HepG2 (cell line): ENCODE results near the gene GTF3A. TPM values are rescaled to one million over a fixed set of nuclear protein-coding genes. Genes with fewer than 3 reads are reported as not detected.

Experiments
- BATF2 ChIP-seq: sonication (generic); formaldehyde crosslinking; IDR thresholded peaks from 2 replicates; pipeline ENCODE4 v1.8.0; 2022; ENCODE audit warnings: mild to moderate bottlenecking, missing genetic modification reagents, moderate library complexity
- CERS6 ChIP-seq: sonication (generic); formaldehyde crosslinking; IDR thresholded peaks from 2 replicates; pipeline ENCODE4 v1.5.0; 2020; ENCODE audit warnings: missing genetic modification reagents
- E2F1 ChIP-seq: sonication (generic); formaldehyde crosslinking; IDR thresholded peaks from 2 replicates; pipeline ENCODE4 v1.5.0; 2020; ENCODE audit warnings: missing genetic modification reagents
- ELK4 ChIP-seq: sonication (generic); formaldehyde crosslinking; IDR thresholded peaks from 2 replicates; pipeline ENCODE4 v1.9.0; 2021; ENCODE audit warnings: missing genetic modification reagents, borderline replicate concordance
- ETV5 ChIP-seq: IDR thresholded peaks from 2 replicates; pipeline ENCODE4 v1.6.1; 2018; ENCODE audit warnings: missing biosample characterization, missing genetic modification reagents, inconsistent platforms, borderline replicate concordance
- FOXC1 ChIP-seq: sonication (generic); formaldehyde crosslinking; IDR thresholded peaks from 2 replicates; pipeline ENCODE4 v1.8.0; 2022; ENCODE audit warnings: mild to moderate bottlenecking, missing genetic modification reagents, borderline replicate concordance
- JUN ChIP-seq: sonication (generic); formaldehyde crosslinking; IDR thresholded peaks from 2 replicates; pipeline ENCODE4 v1.4.0; 2020; ENCODE audit warnings: mild to moderate bottlenecking, missing genetic modification reagents
- KLF11 ChIP-seq: IDR thresholded peaks from 2 replicates; pipeline ENCODE4 v1.6.1; 2016; ENCODE audit warnings: missing compliant biosample characterization
- MAF1 ChIP-seq: sonication (generic); formaldehyde crosslinking; IDR thresholded peaks from 2 replicates; pipeline ENCODE4 v1.5.0; 2020; ENCODE audit warnings: missing genetic modification reagents, borderline replicate concordance
- MAZ ChIP-seq, 2 experiments: sonication (generic) in 1 of 2; formaldehyde crosslinking in 1 of 2; IDR thresholded peaks; 2 replicates each; pipeline versions ENCODE4 v1.5.0 to v1.6.1; 2012 to 2020; ENCODE audit warnings: low read depth in 2 of 2, mild to moderate bottlenecking in 2 of 2, borderline replicate concordance in 1 of 2, improper control_type of control experiment in 1 of 2, low read length in 1 of 2, missing genetic modification reagents in 1 of 2, moderate library complexity in 1 of 2
- MXD4 ChIP-seq: IDR thresholded peaks from 2 replicates; pipeline ENCODE4 v1.6.1; 2016; ENCODE audit warnings: mild to moderate bottlenecking, missing biosample characterization, missing genetic modification reagents
- PATZ1 ChIP-seq: sonication (generic); formaldehyde crosslinking; IDR thresholded peaks from 2 replicates; pipeline ENCODE4 v1.4.0; 2020; ENCODE audit warnings: missing genetic modification reagents
- RFXAP ChIP-seq: sonication (generic); formaldehyde crosslinking; IDR thresholded peaks from 2 replicates; pipeline ENCODE4 v1.4.0; 2020; ENCODE audit warnings: missing genetic modification reagents, borderline replicate concordance
- ZNF547 ChIP-seq: sonication (generic); formaldehyde crosslinking; IDR thresholded peaks from 2 replicates; pipeline ENCODE4 v1.5.1; 2020; ENCODE audit warnings: mild to moderate bottlenecking, missing genetic modification reagents
- ZNF616 ChIP-seq: sonication (generic); formaldehyde crosslinking; IDR thresholded peaks from 2 replicates; pipeline ENCODE4 v1.5.0; 2020; ENCODE audit warnings: low read depth, mild to moderate bottlenecking, missing genetic modification reagents
- ZNF770 ChIP-seq: sonication (generic); formaldehyde crosslinking; IDR thresholded peaks from 2 replicates; pipeline ENCODE4 v1.5.0; 2020; ENCODE audit warnings: mild to moderate bottlenecking, missing genetic modification reagents
- ZNF772 ChIP-seq: sonication (generic); formaldehyde crosslinking; IDR thresholded peaks from 2 replicates; pipeline ENCODE4 v1.5.0; 2020; ENCODE audit warnings: mild to moderate bottlenecking, missing genetic modification reagents
- ZNF776 ChIP-seq: sonication (generic); formaldehyde crosslinking; IDR thresholded peaks from 2 replicates; pipeline ENCODE4 v1.4.0; 2020; ENCODE audit warnings: mild to moderate bottlenecking, missing genetic modification reagents
- ZNF780A ChIP-seq: sonication (generic); formaldehyde crosslinking; IDR thresholded peaks from 2 replicates; pipeline ENCODE4 v1.8.0; 2022; ENCODE audit warnings: mild to moderate bottlenecking, missing genetic modification reagents, moderate library complexity
- ZNF841 ChIP-seq: sonication (generic); formaldehyde crosslinking; IDR thresholded peaks from 2 replicates; pipeline ENCODE4 v1.8.1; 2023; ENCODE audit warnings: missing genetic modification reagents, borderline replicate concordance
- ZSCAN29 ChIP-seq: sonication (generic); formaldehyde crosslinking; conservative IDR thresholded peaks from 2 replicates; pipeline ENCODE4 v1.4.0; 2020; ENCODE audit warnings: mild to moderate bottlenecking, missing genetic modification reagents
- polyA plus RNA-seq, 8 experiments: library from polyadenylated mRNA; depleted of rRNA in 3 of 8; stranded (reverse) in 7 of 8; unstranded in 1 of 8; fragments of >200 nt; fragmentation: Illumina TruSeq in 4 of 8; extraction: Trizol in 4 of 8; gene quantifications; 2 replicates each; pipeline versions ENCODE4 v1.2.1 to v1.2.3, GENCODE V29; 2011 to 2016; ENCODE audit warnings: low read depth in 4 of 8, missing spikeins in 1 of 8, mixed read lengths in 1 of 8; ENCODE audit not compliant: insufficient read depth in 1 of 8
- total RNA-seq, 5 experiments: library from RNA; depleted of rRNA; stranded (reverse); fragments of >200 nt; fragmentation: Illumina TruSeq; extraction: Trizol; gene quantifications; 2 replicates each; pipeline ENCODE4 v1.2.3, GENCODE V29; 2016; ENCODE audit warnings: low read depth in 1 of 5

Gene GTF3A
- total and polyA plus RNA-seq, 2 of the 13 experiments (the other 11 are each of a cell fraction or from before 2014, with no cell fraction given) = 42.1 to 176 TPM

- no peak for TF ChIP-seq E2F1
- no peak for TF ChIP-seq ZNF770
- no peak for TF ChIP-seq BATF2 (CRISPR knock-in tag)
- TF ChIP-seq PATZ1 (CRISPR knock-in tag) = no peak; the same call in 1 of the 2 replicates
- TF ChIP-seq MAF1 (CRISPR knock-in tag) = no peak
- TF ChIP-seq ETV5 (CRISPR knock-in tag) = peak; percentile 63
- no peak for TF ChIP-seq MXD4 (CRISPR knock-in tag)
- TF ChIP-seq ZNF841 (CRISPR knock-in tag) = no peak
- no peak for TF ChIP-seq CERS6 (CRISPR knock-in tag)
- no peak for TF ChIP-seq ZNF780A (CRISPR knock-in tag)
- 0 out of 2 replicates have a peak, but pooled peaks have one; percentile 59 for TF ChIP-seq JUN
- no peak for TF ChIP-seq FOXC1 (CRISPR knock-in tag)
- TF ChIP-seq RFXAP (CRISPR knock-in tag) = no peak
- TF ChIP-seq ZSCAN29 = no peak
- no peak for TF ChIP-seq ELK4
- 0 out of 2 replicates have a peak, but pooled peaks have one; percentile 17 for TF ChIP-seq ZNF547 (CRISPR knock-in tag)
- no peak for TF ChIP-seq MAZ (IDR thresholded peaks at IDR 0.05; ENCODE audit: borderline replicate concordance, low read depth, low read length)
- TF ChIP-seq MAZ (CRISPR knock-in tag; IDR thresholded peaks at IDR 0.05; ENCODE audit: low read depth) = no peak
- no peak for TF ChIP-seq ZNF616 (CRISPR knock-in tag)
- no peak for TF ChIP-seq KLF11 (CRISPR knock-in tag)
- TF ChIP-seq ZNF772 (CRISPR knock-in tag) = no peak
- TF ChIP-seq ZNF776 = no peak
Measured at GRCh38 chr13:27396252-27396846, 28.1 kb upstream of the GTF3A start (continued).
